SK-N-MC (cell line): ENCODE results near the gene NUAK1.

Source experiments
- EZH2 ChIP-seq: fragments of 200-600 bp; sonication (generic); IDR thresholded peaks from one replicate; pipeline ENCODE4 v1.6.1; 2017; ENCODE audit warnings: antibody characterized with exemption
- FOXP2 ChIP-seq: optimal IDR thresholded peaks from 2 replicates; pipeline ENCODE3; 2011; ENCODE audit warnings: mild to moderate bottlenecking, moderate library complexity; ENCODE audit not compliant: insufficient read depth; ENCODE audit errors: extremely low read length, control extremely low read depth
- POLR2AphosphoS5 ChIP-seq: IDR thresholded peaks from 2 replicates; pipeline ENCODE4 v1.6.1; 2012; ENCODE audit warnings: mild to moderate bottlenecking, low read depth, low read length, borderline replicate concordance

GRCh38 chr12:106037524-106038298 lies 101.0 kb downstream of the NUAK1 start:
- TF ChIP-seq POLR2AphosphoS5, result no peak
- TF ChIP-seq EZH2, result no peak
- TF ChIP-seq FOXP2, result no peak
